ENCODE results near the gene CKAP2.
"Not testable (repeated sequence)": the region's sequence is repeated elsewhere in the genome, so short reads cannot be mapped to it uniquely, and the experiment has no call there.

Gene CKAP2

GRCh38 chr13:52454820-52455676 lies at the start of gene CKAP2:
TSS of gene CKAP2 (plus strand) at chr13:52455478. CDS start at chr13:52455557, 79 bp downstream.
- Histone ChIP-seq H3K4me1 (ENCODE audit: control insufficient read depth, insufficient read depth, low read length) (peaks cover 17% of the 10 kb centered on the region), H3K9ac (ENCODE audit: low read length) (peak within 1 kb of the TSS; percentile 90), H3K27me3 (replicated peaks; ENCODE audit: control insufficient read depth, insufficient read depth, low read length) (no peaks in the 10 kb centered on the region), H3K4me3 (ENCODE audit: low read length) (peak within 1 kb of the TSS; percentile 95), H3K9me3 (ENCODE audit: control insufficient read depth, low read length) (no peaks in the 10 kb centered on the region), H3K36me3 (ENCODE audit: control insufficient read depth, insufficient read depth, low read length, severe bottlenecking) (peaks cover 2% of the 10 kb centered on the region)
- DNase-seq (ENCODE audit: low read depth): peak; percentile 98

DNA sequence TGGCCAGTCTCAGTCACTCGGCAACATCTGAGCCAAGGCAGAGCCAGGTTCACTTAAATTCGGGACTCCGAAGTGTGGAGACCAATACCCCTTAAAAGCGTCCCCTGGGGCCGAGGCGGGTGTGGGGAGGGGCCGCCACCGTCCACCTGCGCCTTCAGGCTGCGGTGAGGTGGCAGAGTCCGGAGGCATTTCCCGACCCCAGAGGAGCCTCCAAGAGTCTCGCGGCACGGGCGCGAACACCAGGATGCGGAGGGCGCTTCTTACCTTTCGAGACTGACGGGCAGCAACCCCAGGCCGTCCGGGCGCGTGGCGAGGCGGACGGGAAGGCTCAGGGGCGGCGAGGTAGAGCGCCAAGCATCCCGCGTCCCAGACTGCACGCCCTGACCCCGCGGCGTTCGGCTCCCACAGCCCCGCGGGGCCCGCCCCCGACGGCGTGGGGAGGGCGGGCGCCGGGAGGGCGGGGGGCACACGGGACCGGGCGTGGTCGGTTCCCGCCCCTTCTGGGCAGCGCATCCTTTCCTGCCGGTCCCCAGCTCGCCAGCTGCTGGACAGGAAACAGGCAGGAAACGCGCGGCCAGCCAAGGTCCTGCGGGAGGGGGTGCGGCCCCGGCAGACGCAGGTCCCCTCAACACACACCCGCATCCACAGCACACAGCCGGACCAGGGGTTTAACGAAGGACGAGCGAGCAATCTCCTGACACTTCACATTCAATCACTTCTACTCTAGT lies 49.3 kb upstream of the CKAP2 start, which contains the start of gene THSD1:
TSS of gene THSD1 (minus strand) at position 406 of the 728 bp plus-strand sequence. CDS start 3,572 bp downstream, outside the sequence.
- H3K36me3 ChIP-seq (ENCODE audit: control insufficient read depth, insufficient read depth, low read length, severe bottlenecking): no peaks in the 10 kb centered on the region
- DNase-seq (ENCODE audit: low read depth): peak; percentile 63
- no peaks in the 10 kb centered on the region for H3K9me3 ChIP-seq (ENCODE audit: control insufficient read depth, low read length)
- H3K27me3 ChIP-seq (replicated peaks; ENCODE audit: control insufficient read depth, insufficient read depth, low read length): no peaks in the 10 kb centered on the region
- peak within 1 kb of the TSS; percentile 91 for H3K4me3 ChIP-seq (ENCODE audit: low read length)
- peak within 1 kb of the TSS; percentile 86 for H3K9ac ChIP-seq (ENCODE audit: low read length)
- H3K4me1 ChIP-seq (ENCODE audit: control insufficient read depth, insufficient read depth, low read length): peaks cover 18% of the 10 kb centered on the region

DNA sequence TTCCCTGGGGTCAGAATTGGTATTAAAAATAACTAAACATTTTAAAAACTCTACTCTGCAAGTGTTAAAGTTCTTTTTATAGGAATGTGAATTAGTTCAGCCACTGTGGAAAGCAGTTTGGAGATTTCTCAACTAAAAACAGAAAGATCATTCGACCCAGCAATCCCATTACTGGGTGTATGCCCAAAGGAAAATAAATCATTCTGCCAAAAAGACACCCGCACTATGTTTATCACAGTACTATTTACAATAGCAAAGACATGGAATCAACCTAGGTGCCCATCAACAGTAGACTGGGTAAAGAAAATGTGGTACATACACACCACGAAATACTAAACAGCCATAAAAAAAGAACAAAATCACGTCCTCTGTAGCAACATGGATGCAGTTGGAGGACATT lies 48.6 kb upstream of the CKAP2 start:
- Histone ChIP-seq H3K4me1 (ENCODE audit: control insufficient read depth, insufficient read depth, low read length) (peaks cover 25% of the 10 kb centered on the region), H3K27me3 (replicated peaks; ENCODE audit: control insufficient read depth, insufficient read depth, low read length) (no peaks in the 10 kb centered on the region), H3K9ac (ENCODE audit: low read length) (peak overlapping the region; percentile 71), H3K4me3 (ENCODE audit: low read length) (peak overlapping the region; percentile 91), H3K9me3 (ENCODE audit: control insufficient read depth, low read length) (no peaks in the 10 kb centered on the region), H3K36me3 (ENCODE audit: control insufficient read depth, insufficient read depth, low read length, severe bottlenecking) (no peaks in the 10 kb centered on the region)
- no peak for DNase-seq (ENCODE audit: low read depth)

DNA sequence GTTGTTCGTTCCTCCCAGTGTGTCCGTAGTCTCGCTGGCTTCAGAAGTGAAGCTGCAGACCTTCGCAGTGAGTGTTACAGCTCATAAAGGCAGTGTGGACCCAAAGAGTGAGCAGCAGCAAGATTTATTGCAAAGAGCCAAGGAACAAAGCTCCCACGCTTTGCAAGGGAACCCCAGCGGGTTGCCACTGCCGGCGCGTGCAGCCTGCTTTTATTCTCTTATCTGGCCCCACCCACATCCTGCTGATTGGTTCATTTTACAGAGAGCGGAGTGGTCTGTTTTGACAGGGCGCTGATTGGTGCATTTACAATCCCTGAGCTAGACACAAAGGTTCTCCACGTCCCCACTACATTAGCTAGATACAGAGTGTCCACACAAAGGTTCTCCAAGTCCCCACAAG lies 47.8 kb upstream of the CKAP2 start:
- not testable (repeated sequence) for DNase-seq (ENCODE audit: low read depth); H3K4me3 ChIP-seq (ENCODE audit: low read length); H3K36me3 ChIP-seq (ENCODE audit: control insufficient read depth, insufficient read depth, low read length, severe bottlenecking); H3K27me3 ChIP-seq (replicated peaks; ENCODE audit: control insufficient read depth, insufficient read depth, low read length); H3K9me3 ChIP-seq (ENCODE audit: control insufficient read depth, low read length); H3K9ac ChIP-seq (ENCODE audit: low read length)
- peaks cover 33% of the 10 kb centered on the region for H3K4me1 ChIP-seq (ENCODE audit: control insufficient read depth, insufficient read depth, low read length)

GRCh38 chr13:52408071-52408658 lies 47.1 kb upstream of the CKAP2 start:
- H3K9ac ChIP-seq (ENCODE audit: low read length); H3K4me3 ChIP-seq (ENCODE audit: low read length); DNase-seq (ENCODE audit: low read depth); H3K27me3 ChIP-seq (replicated peaks; ENCODE audit: control insufficient read depth, insufficient read depth, low read length); H3K9me3 ChIP-seq (ENCODE audit: control insufficient read depth, low read length); H3K36me3 ChIP-seq (ENCODE audit: control insufficient read depth, insufficient read depth, low read length, severe bottlenecking): not testable (repeated sequence)
- H3K4me1 ChIP-seq (ENCODE audit: control insufficient read depth, insufficient read depth, low read length): peaks cover 39% of the 10 kb centered on the region

- no peaks in the 10 kb centered on the region for H3K27me3 ChIP-seq (replicated peaks; ENCODE audit: control insufficient read depth, insufficient read depth, low read length)
- H3K4me1 ChIP-seq (ENCODE audit: control insufficient read depth, insufficient read depth, low read length): peaks cover 50% of the 10 kb centered on the region
- DNase-seq (ENCODE audit: low read depth): peak; percentile 61
- H3K4me3 ChIP-seq (ENCODE audit: low read length): peak overlapping the region; percentile 47
- H3K36me3 ChIP-seq (ENCODE audit: control insufficient read depth, insufficient read depth, low read length, severe bottlenecking): peaks cover 23% of the 10 kb centered on the region
- peak overlapping the region; percentile 41 for H3K9ac ChIP-seq (ENCODE audit: low read length)
- H3K9me3 ChIP-seq (ENCODE audit: control insufficient read depth, low read length): no peaks in the 10 kb centered on the region
Measured at GRCh38 chr13:52411629-52412028, 43.6 kb upstream of the CKAP2 start.

DNA sequence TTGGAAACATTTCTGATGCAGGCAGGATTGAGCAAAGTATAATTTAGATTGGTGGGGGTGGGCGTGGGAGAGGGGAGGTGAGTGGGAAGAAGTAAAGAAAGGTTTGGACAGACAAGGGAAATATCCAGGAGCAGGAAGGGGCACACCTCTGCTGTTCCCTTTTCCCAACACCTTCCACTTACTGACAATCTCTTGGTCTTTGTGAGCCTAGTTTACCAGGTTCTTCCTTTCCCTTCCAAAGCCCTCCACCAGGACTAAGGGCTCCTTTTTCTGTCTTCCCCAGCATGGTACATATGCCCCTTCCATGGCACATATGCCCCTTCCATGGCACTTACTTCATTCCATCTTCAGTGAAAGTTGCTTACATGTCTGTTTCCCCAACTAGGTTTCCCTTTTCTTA lies 43.1 kb upstream of the CKAP2 start:
- Histone ChIP-seq H3K36me3 (ENCODE audit: control insufficient read depth, insufficient read depth, low read length, severe bottlenecking) (peaks cover 28% of the 10 kb centered on the region), H3K4me3 (ENCODE audit: low read length) (peak overlapping the region; percentile 47), H3K9ac (ENCODE audit: low read length) (peak overlapping the region; percentile 41), H3K9me3 (ENCODE audit: control insufficient read depth, low read length) (no peaks in the 10 kb centered on the region), H3K4me1 (ENCODE audit: control insufficient read depth, insufficient read depth, low read length) (peaks cover 49% of the 10 kb centered on the region), H3K27me3 (replicated peaks; ENCODE audit: control insufficient read depth, insufficient read depth, low read length) (no peaks in the 10 kb centered on the region)
- DNase-seq (ENCODE audit: low read depth): no peak

DNA sequence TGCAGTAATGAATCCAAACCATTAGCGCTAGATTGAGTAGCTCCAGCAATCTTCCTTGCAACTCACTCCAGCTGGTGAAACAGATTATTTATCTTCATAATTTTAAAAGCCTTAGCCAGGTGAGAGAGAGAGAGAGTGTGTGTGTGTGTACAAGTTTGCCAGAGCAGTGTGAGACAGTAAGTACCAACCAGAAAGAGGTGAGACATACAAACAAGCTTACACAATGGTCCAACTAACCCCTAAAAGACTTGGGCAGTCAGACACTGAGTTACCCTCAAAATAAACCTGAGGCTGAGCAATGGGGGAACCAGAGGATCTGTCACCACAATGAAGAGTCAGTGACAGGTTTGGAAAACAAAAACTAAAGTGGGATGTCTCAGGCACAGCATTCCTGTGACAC lies 41.2 kb upstream of the CKAP2 start:
- Histone ChIP-seq H3K36me3 (ENCODE audit: control insufficient read depth, insufficient read depth, low read length, severe bottlenecking) (peaks cover 40% of the 10 kb centered on the region), H3K4me1 (ENCODE audit: control insufficient read depth, insufficient read depth, low read length) (peaks cover 49% of the 10 kb centered on the region), H3K4me3 (ENCODE audit: low read length) (no peak overlapping the region), H3K9me3 (ENCODE audit: control insufficient read depth, low read length) (no peaks in the 10 kb centered on the region), H3K27me3 (replicated peaks; ENCODE audit: control insufficient read depth, insufficient read depth, low read length) (no peaks in the 10 kb centered on the region), H3K9ac (ENCODE audit: low read length) (peak overlapping the region; percentile 68)
- no peak for DNase-seq (ENCODE audit: low read depth)

- Histone ChIP-seq H3K36me3 (ENCODE audit: control insufficient read depth, insufficient read depth, low read length, severe bottlenecking) (peaks cover 45% of the 10 kb centered on the region), H3K9ac (ENCODE audit: low read length) (peak overlapping the region; percentile 68), H3K9me3 (ENCODE audit: control insufficient read depth, low read length) (no peaks in the 10 kb centered on the region), H3K4me3 (ENCODE audit: low read length) (no peak overlapping the region), H3K4me1 (ENCODE audit: control insufficient read depth, insufficient read depth, low read length) (peaks cover 49% of the 10 kb centered on the region), H3K27me3 (replicated peaks; ENCODE audit: control insufficient read depth, insufficient read depth, low read length) (no peaks in the 10 kb centered on the region)
- peak; percentile 79 for DNase-seq (ENCODE audit: low read depth)
Measured at GRCh38 chr13:52414963-52415362, 40.3 kb upstream of the CKAP2 start.

DNA sequence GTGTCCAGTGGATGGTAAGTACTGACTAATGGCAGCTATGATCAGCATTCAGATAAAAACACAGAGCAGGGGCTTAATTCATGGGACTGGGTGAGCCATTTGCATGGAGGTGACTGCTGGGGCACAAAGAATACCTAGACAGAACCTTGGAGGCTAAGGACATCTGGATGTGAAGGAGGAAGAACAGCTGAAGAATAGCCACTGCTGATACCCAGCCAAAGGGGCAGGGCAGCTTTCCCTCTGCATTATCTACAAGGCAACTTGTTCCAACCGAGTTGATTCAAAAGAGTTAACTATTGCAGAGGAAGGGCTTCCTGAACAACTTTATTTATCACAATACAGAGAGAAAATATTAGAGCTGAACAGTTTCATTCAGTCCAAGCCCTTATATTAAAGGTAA lies 36.2 kb upstream of the CKAP2 start:
- Histone ChIP-seq H3K36me3 (ENCODE audit: control insufficient read depth, insufficient read depth, low read length, severe bottlenecking) (peaks cover 71% of the 10 kb centered on the region), H3K4me3 (ENCODE audit: low read length) (no peak overlapping the region)
- DNase-seq (ENCODE audit: low read depth): no peak

GRCh38 chr13:52421216-52421615 lies 34.1 kb upstream of the CKAP2 start:
- H3K9ac ChIP-seq (ENCODE audit: low read length): no peak overlapping the region
- H3K9me3 ChIP-seq (ENCODE audit: control insufficient read depth, low read length): no peaks in the 10 kb centered on the region
- H3K4me3 ChIP-seq (ENCODE audit: low read length): no peak overlapping the region
- no peaks in the 10 kb centered on the region for H3K4me1 ChIP-seq (ENCODE audit: control insufficient read depth, insufficient read depth, low read length)
- peaks cover 78% of the 10 kb centered on the region for H3K36me3 ChIP-seq (ENCODE audit: control insufficient read depth, insufficient read depth, low read length, severe bottlenecking)
- H3K27me3 ChIP-seq (replicated peaks; ENCODE audit: control insufficient read depth, insufficient read depth, low read length): no peaks in the 10 kb centered on the region
- no peak for DNase-seq (ENCODE audit: low read depth)

More for the DNA sequence above, 36.2 kb upstream of the CKAP2 start:
- H3K9me3 ChIP-seq (ENCODE audit: control insufficient read depth, low read length): no peaks in the 10 kb centered on the region
- H3K27me3 ChIP-seq (replicated peaks; ENCODE audit: control insufficient read depth, insufficient read depth, low read length): no peaks in the 10 kb centered on the region
- no peak overlapping the region for H3K9ac ChIP-seq (ENCODE audit: low read length)
- H3K4me1 ChIP-seq (ENCODE audit: control insufficient read depth, insufficient read depth, low read length): peaks cover 16% of the 10 kb centered on the region
